Pancreas (tissue), 10 donors: ENCODE measurements around the gene RHBDF1. TPM values are rescaled to one million over a fixed set of nuclear protein-coding genes. Genes with fewer than 3 reads are reported as not detected.
"Not testable (repeated sequence)": the region's sequence is repeated elsewhere in the genome, so short reads cannot be mapped to it uniquely, and the experiment has no call there.

ENCODE experiments used
- ATAC-seq, 4 donors: fragments of 200-7000 bp; cut with Tn5 transposase; one replicate each; pipeline versions ENCODE4 v1.8.0 to v1.9.1; 2020; ENCODE audit warnings: mild to moderate bottlenecking in 4 of 4, moderate library complexity in 4 of 4
- DNase-seq, 6 donors: peaks; one replicate each; pipeline ENCODE4 v3.0.0-alpha.2; 2020
- FAIRE-seq: peaks from 2 replicates; lab custom pipeline; 2012; peaks lifted over from hg19 to GRCh38; lab: Jason Lieb, UNC
- H3K27ac ChIP-seq, 4 donors: fragments of 200-600 bp; sonication (generic); 1 replicate in 3 of 4; 2 replicates in 1 of 4; pipeline versions ENCODE4 v1.5.0 to v1.8.0; 2020
- H3K27me3 ChIP-seq, 4 donors: fragments of 200-600 bp; one replicate each; pipeline ENCODE4 v1.8.0; 2021
- H3K36me3 ChIP-seq, 3 donors: fragments of 200-600 bp; sonication (generic) in 1 of 3; one replicate each; pipeline versions ENCODE4 v1.5.0 to v1.8.0; 2020 to 2021
- H3K4me1 ChIP-seq, 3 donors: fragments of 200-600 bp; one replicate each; pipeline ENCODE4 v1.8.0; 2021
- H3K4me3 ChIP-seq, 4 donors: fragments of 200-600 bp; sonication (generic) in 2 of 4; one replicate each; pipeline versions ENCODE4 v1.5.0 to v1.8.0; 2020 to 2021
- H3K9me3 ChIP-seq, 4 donors: fragments of 200-600 bp; one replicate each; pipeline ENCODE4 v1.8.0; 2021
- WGBS, 2 donors: extraction: QIAGEN DNeasy Blood & Tissue Kit; methylation state at CpG; one replicate each; pipeline ENCODE4 v1.1.7; 2013; 5-methylcytosine and 5-hydroxymethylcytosine counted together
- intact Hi-C, 3 donors: fragments of 100-400 bp; cut with DNase I; formaldehyde crosslinking; loops; one replicate each; pipeline versions ENCODE4 v1.11.1 to v1.14.2; 2022
- polyA plus RNA-seq, 2 donors: library from polyadenylated mRNA; stranded (reverse); fragments of 200-250 nt; gene quantifications; one replicate each; pipeline ENCODE4 v1.2.3, GENCODE V29; 2013
- total RNA-seq, 6 donors: library from RNA; stranded (reverse); fragmentation: NEBNext Ultra II Directional in 4 of 6; extraction: Animal tissue kit (Norgen Biotek cat#: 25700) in 4 of 6; gene quantifications; one replicate each; pipeline versions ENCODE4 v1.2.1 to v1.2.4, GENCODE V29; 2021 to 2023
- TF ChIP-seq, protein P1 (sequence below), 4 donors: fragments of 200-600 bp; sonication (generic) in 3 of 4; IDR thresholded peaks; one replicate each; pipeline versions ENCODE4 v1.5.0 to v1.8.0; 2021; ENCODE audit warnings: antibody characterized with exemption in 4 of 4
- donor health status: healthy with polysubstance abuse.
- donor health status: DM: no; HTN: no; CAD: no; lungs with moderate emphysema.
- donor health status: DM: no; HTN: no; CAD: no.
- donor health status: control.
- donor health status: control.
- donor health status: Bipolar disorder and iron deficiency.
- donor health status: DM: yes; HTN: yes; CAD: no.
- donor health status: DM: no; HTN: no; CAD: no.
- donor health status: DM: no; HTN: no; CAD: no.
- donor health status: DM: yes; HTN: yes; CAD: no.

Gene RHBDF1
- total and polyA plus RNA-seq, 8 donors, result 7.3 to 56.3 (median 12.4) TPM

DNA sequence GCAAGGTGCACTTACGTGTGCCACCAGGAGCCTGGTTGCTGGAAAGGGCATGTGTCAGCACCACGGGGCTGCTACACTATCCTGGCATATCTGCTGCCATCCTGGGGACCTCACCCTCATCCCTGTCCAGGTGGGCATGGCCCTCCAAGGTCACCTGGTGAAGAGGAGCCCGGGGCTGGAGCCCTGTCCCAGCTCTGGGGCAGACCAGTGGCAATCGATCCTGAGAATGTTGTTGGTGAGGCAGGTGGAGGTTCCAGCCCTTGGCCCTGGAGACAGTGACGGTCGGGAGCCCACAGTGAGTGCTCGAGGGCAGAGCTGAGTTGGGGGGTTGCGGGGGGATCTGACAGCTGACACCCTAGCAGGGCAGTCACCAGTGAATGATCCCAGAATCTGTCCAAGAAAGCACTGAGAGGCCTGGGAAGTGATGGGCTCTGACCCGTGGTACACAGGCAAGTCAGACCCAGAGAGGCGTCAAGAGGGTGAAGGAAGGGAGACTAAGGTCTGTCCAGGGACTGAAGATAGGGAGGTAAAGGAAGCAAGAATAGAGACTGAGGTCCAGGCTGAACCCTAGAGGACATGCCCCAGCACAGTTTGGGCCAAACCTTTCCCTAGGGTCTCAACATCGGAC lies 36.6 kb downstream of the RHBDF1 start:
- H3K27ac ChIP-seq, result no peak overlapping the region
- H3K9me3 ChIP-seq, result no peaks in the 10 kb centered on the region
- FAIRE-seq (no peak), DNase-seq (no peak), ATAC-seq (no peak)
- TF ChIP-seq, protein P1, sequence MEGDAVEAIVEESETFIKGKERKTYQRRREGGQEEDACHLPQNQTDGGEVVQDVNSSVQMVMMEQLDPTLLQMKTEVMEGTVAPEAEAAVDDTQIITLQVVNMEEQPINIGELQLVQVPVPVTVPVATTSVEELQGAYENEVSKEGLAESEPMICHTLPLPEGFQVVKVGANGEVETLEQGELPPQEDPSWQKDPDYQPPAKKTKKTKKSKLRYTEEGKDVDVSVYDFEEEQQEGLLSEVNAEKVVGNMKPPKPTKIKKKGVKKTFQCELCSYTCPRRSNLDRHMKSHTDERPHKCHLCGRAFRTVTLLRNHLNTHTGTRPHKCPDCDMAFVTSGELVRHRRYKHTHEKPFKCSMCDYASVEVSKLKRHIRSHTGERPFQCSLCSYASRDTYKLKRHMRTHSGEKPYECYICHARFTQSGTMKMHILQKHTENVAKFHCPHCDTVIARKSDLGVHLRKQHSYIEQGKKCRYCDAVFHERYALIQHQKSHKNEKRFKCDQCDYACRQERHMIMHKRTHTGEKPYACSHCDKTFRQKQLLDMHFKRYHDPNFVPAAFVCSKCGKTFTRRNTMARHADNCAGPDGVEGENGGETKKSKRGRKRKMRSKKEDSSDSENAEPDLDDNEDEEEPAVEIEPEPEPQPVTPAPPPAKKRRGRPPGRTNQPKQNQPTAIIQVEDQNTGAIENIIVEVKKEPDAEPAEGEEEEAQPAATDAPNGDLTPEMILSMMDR (IDR thresholded peaks at IDR 0.05), result no peak
- WGBS, 2 donors, result 83 to 84% methylated on average over 11 of the region's 11 CpGs
- H3K36me3 ChIP-seq, result no peaks in the 10 kb centered on the region
- H3K4me3 ChIP-seq, result no peak overlapping the region
- no peaks in the 10 kb centered on the region for H3K4me1 ChIP-seq
- intact Hi-C loops, result no loop called here
- no peaks in the 10 kb centered on the region for H3K27me3 ChIP-seq

DNA sequence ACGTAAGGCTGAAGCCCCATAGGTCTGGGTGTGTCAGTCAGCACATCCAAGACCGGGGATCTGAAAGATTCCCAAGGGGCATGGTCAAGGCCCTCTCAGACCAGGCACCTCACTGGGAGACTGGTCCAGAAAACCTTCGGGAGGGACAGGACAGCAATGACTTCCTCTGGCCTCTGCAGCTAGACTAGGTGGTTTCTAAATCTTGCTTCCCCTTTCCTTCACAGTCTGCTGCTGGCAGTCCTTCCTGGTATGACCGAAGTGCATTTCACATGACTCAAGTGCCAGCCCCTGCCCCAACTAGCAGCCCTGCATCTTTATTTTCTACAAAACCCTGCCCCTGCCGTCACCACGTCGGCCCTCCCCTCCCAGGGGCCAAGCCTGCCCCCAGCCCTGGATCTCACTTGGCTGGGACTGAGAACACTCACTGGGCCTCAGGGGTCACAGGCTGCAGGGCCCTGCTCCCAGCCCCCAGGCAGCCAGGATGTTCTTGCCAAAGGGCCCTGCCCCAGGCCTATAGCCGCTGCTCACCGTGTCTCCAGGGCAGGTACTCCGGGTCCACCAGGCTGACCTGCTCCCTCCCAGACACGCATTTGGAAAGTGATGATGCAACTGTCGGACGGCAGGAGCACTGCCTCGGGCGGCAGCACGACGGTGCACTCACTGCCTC lies 37.3 kb downstream of the RHBDF1 start:
- Histone ChIP-seq H3K4me3 (no peak overlapping the region), H3K36me3 (no peaks in the 10 kb centered on the region), H3K4me1 (no peaks in the 10 kb centered on the region), H3K27me3 (no peaks in the 10 kb centered on the region), H3K9me3 (no peaks in the 10 kb centered on the region), H3K27ac (no peak overlapping the region)
- intact Hi-C loops, result no loop called here
- WGBS, 2 donors, result 86 to 90% methylated on average over 17 of the region's 17 CpGs
- TF ChIP-seq, protein P1 (IDR thresholded peaks at IDR 0.05), result no peak
- peak in 2 of 4 donors; percentile 56 to 70 for ATAC-seq
- no peak for FAIRE-seq
- no peak for DNase-seq

DNA sequence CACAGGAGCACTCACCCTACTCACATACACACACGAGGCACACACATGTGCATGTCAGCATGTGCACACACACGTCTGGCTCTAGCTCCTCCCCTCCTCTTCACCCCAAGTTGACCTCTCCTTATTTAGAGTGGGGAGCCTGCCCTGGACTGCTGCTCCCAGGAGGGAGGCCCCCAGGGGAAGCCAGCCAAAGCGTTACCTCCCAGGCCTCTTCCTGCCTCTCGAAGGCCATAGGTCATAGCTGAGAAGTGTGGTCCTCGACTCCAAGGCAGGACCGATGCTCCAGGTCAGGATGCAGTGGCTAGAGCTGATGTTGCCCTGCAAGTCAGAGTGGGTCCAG lies 37.8 kb downstream of the RHBDF1 start:
- no peak for FAIRE-seq
- TF ChIP-seq, protein P1 (IDR thresholded peaks at IDR 0.05), result no peak
- Histone ChIP-seq H3K36me3 (no peaks in the 10 kb centered on the region), H3K9me3 (no peaks in the 10 kb centered on the region), H3K27ac (no peak overlapping the region), H3K4me1 (no peaks in the 10 kb centered on the region), H3K27me3 (no peaks in the 10 kb centered on the region), H3K4me3 (no peak overlapping the region)
- DNase-seq, result no peak
- ATAC-seq, result no peak
- WGBS, 2 donors, result 66 to 67% methylated on average over 6 of the region's 6 CpGs
- intact Hi-C loops, result no loop called here

DNA sequence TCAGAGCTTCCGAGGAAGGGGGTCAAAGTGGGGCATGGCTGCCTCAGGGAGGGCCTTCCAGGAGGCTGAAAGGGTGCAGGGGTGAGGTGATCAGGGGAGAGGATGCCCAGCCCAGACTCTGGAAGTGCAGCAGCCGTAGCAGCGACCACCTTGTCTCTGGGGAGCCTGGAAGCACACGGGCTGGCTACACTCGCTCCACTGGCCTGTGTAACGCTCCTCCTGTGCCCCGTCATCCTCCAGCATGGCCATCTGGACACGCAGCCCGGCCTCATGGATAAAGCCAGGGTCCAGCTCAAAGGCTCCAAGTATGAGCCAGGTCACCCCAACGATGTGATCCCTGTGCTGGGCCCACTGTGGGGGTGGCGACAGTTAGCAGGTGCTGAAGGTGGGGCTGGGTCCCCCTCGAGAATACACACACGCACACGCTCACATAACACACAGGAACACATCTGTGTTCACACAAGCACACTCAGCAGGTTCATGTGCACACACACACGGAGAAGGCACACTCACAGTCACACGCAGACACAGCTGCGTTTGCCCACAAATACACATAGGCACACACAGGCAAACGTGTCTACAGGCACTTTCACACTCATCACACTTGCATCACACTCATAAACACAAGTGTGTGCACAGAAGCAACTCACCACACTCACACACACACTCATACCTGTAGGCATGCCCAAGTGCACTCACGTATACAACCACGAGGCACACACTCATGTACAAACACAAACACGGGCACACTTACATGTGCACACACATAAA lies 38.4 kb downstream of the RHBDF1 start:
- H3K36me3 ChIP-seq, result no peaks in the 10 kb centered on the region
- no peaks in the 10 kb centered on the region for H3K9me3 ChIP-seq
- H3K27ac ChIP-seq, result no peak overlapping the region
- TF ChIP-seq, protein P1 (IDR thresholded peaks at IDR 0.05), result no peak
- no peak for FAIRE-seq
- intact Hi-C loops, result no loop called here
- no peaks in the 10 kb centered on the region for H3K4me1 ChIP-seq
- no peak for DNase-seq
- no peaks in the 10 kb centered on the region for H3K27me3 ChIP-seq
- no peak for ATAC-seq
- WGBS, 2 donors, result 78 to 81% methylated on average over 21 of the region's 21 CpGs
- H3K4me3 ChIP-seq, result no peak overlapping the region

DNA sequence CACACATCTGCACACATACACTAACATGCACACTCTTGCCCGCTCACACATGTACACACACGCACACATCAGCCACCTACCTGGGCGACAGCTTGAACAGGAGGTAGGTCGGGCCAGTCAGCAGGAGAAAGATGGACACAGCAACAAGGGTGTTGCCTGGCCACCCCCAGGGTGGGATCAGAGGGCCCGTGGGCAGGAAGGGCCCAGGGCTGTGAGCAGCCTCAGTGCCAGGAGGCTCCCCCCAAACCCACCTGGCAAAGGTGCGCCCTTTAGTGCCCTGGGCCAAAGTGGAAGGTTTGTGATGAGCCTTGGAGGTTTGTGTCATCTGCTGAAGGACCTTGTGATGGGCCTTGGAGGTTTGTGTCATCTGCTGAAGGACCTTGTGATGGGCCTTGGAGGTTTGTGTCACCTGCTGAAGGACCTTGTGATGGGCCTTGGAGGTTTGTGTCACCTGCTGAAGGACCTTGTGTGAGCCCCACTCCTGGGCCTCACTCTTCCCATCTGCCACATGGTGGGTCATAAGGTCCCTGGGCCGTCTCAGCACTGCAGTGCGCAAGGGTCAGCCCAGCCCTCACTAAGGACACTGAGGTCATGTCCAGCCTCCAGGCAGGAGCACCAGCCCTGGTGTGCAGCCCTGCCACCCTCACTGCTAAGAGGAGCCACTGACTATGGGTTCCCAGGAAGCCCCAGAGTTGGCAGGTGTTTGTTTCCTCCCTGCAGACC lies 39.1 kb downstream of the RHBDF1 start:
- H3K36me3 ChIP-seq, H3K9me3 ChIP-seq, H3K27me3 ChIP-seq, H3K4me3 ChIP-seq, intact Hi-C loops, DNase-seq, H3K27ac ChIP-seq, ATAC-seq, FAIRE-seq, H3K4me1 ChIP-seq: not testable (repeated sequence)
- WGBS, 2 donors, result 76 to 83% methylated on average over 4 of the region's 8 CpGs

DNA sequence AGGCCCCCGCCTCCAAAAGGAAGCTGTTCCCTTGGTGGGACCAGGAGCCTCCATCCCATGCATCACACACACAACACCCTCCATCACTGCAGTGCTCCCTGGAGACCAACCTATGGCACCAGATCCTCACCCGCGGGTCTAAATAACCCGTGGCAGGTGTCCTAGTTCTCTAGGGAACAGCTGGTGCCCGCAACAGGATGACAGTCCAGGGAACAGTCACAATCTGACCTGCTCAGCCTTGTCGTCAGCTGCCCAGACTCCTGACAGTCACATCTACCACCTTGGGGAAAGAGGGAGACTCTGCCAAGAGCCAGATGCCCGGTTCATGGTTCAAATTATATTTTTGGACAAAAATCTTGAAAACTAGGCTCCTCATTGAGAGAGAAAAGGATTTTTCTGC lies 41.8 kb downstream of the RHBDF1 start:
- H3K9me3 ChIP-seq, intact Hi-C loops, FAIRE-seq, H3K27ac ChIP-seq, ATAC-seq, H3K36me3 ChIP-seq, DNase-seq, H3K4me3 ChIP-seq, H3K27me3 ChIP-seq, H3K4me1 ChIP-seq: not testable (repeated sequence)
- 41% methylated on average over 4 to 5 of the region's 7 CpGs for WGBS, 2 donors

DNA sequence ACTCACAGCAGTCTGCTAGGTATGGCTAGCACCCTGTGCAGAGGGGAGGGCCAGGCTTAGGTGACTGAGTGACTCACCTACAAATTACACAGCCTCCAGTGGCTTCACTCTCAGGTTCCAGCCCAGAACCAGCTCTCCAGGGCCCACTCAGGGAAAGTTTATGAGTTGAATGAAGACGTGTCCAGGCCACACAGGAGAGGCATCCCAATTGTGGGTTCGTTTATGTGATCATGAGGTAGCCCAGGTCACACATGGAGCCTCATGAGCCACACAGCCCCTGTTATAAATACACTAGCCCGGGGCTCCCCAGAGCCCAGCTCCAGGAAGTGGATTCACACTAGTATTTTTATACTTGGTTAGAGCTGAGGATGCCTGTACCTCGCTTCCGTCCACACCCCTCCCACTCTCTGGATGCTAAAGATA lies 46.5 kb downstream of the RHBDF1 start:
- 33 to 50% methylated on average over 2 of the region's 5 CpGs for WGBS, 2 donors
- H3K27me3 ChIP-seq, H3K36me3 ChIP-seq, H3K4me3 ChIP-seq, intact Hi-C loops, H3K27ac ChIP-seq, H3K4me1 ChIP-seq, FAIRE-seq, DNase-seq, H3K9me3 ChIP-seq: not testable (repeated sequence)
- peak in 1 of 4 donors; percentile 24 for ATAC-seq
